Activated CD4-positive, alpha-beta T cell treated with anti-CD3 and anti-CD28 coated beads, Interleukin-10, Interleukin-2, amounts not matched to agents 100 ng/mL and 50 ng/mL, durations not matched to agents 16 hours and 8 hours (primary cell): ENCODE results near the gene YPEL2.
"Not testable (repeated sequence)": the region's sequence is repeated elsewhere in the genome, so short reads cannot be mapped to it uniquely, and the experiment has no call there.

Experiments used
- DNase-seq: peaks from one replicate; pipeline ENCODE4 v3.0.0-alpha.2; 2020

YPEL2 gene

DNA sequence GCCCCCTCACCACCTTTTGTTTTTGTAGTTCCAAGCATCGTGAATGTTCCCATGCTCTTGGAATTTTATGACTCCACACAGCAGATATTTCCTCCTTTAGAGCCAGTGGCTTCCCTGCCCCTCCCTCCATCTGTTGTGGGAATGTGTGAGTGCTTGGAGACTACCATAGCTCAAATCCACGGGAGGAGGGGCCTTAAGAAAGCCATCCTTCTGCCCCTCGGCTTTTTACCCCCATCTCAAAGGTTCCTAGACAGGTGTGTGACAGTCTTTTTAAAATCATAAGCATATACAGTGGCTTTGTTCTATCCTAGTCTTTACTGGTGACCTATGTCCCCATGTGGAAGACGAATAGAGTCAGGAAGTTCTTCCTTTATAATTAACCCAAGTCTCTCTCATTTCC is 47.2 kb downstream of the YPEL2 start:
- DNase-seq = no peak

DNA sequence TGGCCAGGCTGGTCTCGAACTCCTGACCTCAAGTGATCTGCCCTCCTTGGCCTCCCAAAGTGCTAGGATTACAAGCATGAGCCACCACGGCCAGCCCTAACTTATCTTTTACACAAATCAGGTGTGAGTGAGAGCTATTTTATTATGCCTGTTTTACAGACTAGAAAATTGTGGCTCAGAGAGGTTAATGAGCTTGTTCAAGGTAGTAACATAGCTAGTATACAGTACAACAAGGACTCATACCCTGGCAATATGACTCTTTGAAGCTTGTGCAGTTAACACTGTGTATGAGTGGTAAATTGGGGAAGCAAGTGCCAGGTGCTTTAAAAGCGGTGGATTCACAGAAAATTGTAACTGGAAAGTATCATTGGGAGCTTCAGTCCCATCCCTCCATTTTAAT is 49.0 kb downstream of the YPEL2 start:
- no peak for DNase-seq

DNA sequence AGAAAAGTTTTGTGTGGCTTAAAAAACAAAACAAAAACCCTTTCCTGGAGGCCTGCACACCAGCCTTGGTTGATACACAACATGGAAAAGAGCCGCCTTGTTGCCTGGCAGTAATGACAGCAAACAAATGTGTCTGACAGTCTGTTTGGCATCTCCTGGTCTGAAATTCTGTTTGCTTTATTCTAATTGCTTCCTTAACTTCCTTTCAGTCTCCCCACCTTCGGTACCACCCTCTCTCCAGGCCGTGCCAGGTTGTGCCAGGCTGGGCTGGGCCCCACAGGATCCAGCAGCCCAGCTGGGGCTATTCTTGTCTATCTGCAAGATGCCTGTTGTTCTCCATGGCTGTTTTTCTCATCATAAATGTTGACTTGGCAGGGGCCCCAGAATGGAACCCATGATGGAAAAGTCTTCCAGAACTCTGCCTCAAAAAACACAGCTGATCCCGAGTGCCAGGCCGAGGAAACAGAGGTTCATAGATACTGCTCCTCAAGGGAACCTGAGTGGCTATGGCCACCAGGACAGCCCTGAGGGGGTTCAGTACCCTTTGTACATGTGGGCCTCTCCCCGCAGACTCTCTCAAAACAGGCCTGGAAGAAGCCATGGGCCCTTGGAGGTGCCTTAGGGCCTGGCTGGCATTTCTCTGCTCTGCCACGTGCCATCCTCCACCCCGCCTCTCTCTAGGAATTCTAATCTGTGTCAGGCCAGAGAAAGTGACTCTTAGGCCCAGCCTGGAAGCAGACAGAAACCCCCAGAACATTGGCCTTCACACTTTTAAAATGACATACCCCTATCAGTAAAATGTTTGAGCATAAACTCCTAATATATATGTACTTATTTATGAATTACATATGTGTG is 50.5 kb downstream of the YPEL2 start:
- no peak for DNase-seq

DNA sequence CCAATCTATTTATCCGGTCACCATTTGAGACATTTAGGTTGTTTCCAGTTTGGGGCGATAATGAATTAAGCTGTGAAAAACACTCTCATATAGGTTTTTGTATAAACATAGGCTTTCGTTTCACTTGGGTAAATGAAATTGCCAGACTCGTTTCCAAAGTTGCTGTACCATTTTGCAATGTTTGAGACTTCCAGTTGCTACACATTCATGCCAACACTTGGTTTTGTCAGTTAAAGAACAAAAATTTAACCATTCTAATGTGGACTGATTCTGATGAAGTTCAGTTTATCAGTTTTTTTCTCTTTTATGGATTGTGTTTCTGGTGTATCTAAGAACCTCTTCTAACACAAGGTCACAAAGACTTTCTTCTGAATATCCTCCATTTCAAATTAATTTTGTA is 52.4 kb downstream of the YPEL2 start:
- no peak for DNase-seq

DNA sequence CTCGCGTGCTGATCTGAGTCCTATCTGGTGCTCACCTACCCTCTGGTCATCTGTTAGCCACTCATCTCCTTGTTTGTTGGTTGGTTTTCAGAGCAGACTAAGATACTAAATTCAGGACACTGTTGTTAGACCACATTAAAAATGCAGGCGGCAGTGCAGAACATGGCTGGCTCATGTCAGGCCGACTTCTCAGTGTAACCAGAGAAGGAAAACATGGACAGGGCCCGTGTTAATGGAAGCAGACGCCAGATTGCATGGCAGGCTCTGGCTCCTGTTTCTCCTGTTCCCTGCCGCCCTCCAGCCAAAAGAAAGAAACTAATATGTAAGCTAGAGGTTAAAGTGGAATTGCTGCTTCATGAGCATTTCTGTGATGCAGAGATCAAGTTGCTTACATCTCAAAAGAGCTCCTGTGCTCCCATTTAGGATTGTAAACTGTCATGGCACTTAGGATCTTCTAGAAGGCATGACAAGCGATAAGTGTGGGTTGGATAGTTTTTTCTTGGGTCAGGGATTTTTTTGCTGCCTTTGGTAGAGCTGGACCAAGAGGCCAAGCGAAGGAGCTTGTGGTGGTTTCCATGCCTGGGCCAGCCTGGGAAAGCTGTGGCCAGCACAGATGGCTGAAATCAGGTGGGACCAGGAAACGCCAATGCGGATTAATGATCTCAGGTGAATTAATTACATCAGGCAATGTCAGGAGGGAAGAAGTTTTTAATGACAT is 56.1 kb downstream of the YPEL2 start:
- no peak for DNase-seq

DNA sequence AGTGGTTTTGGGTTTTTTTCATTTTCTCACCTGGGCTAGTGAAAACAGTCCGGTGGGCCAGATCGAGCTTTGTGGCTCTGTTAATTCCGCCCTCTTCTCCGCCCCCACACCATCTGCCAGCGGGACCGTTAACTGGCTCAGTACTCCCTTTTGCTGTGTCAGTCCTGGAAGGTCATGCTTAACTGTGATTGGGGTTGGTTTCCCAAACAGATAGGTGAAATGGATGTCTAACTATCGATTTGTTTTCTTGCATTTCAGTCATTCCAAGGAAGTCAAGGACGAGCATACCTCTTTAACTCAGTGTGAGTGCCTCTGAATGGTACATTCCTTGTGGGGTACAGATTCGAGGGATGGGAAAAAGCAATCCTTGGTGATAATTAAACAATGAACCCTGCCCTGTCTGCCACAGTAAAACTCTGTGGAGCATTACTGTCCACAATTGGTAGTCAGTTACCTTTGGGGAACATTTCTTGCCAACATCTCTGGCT is 56.7 kb downstream of the YPEL2 start:
- DNase-seq = no peak

DNA sequence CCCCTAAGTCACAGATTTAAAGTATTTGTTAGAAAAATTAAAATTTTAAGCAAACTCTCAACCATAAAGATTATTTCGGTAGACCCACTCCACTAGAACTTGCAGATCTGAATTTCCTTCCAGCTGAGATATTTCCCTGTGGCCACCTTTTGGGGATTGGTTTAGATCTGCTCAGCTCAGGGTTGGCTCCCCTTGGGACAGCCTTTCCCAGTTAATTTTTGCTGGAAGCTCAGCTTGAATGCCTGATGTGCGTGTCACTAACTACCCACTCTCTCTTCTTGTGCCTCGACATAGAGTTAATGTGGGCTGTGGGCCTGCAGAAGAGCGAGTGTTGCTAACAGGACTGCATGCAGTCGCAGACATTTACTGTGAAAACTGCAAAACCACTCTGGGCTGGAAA is 57.6 kb downstream of the YPEL2 start:
- no peak for DNase-seq

DNA sequence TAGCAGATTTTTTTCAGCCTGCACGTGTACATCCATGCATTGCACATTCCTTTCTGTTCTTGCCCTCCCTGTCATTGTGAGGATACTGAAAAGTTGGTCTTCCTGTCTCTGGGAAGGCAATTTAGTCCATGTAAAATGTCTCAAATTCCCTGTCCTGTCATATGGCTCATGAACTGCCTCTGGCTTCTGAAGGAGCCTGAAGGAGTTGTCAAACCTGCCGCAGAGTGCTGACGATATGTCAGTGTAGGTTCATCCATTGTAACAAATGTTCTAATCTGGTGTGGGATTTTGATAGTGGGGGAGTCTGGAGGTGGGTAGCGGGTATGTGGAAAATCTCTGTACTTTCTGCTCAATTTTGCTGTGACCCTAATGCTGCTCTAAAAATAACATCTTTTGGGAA is 59.6 kb downstream of the YPEL2 start:
- no peak for DNase-seq

DNA sequence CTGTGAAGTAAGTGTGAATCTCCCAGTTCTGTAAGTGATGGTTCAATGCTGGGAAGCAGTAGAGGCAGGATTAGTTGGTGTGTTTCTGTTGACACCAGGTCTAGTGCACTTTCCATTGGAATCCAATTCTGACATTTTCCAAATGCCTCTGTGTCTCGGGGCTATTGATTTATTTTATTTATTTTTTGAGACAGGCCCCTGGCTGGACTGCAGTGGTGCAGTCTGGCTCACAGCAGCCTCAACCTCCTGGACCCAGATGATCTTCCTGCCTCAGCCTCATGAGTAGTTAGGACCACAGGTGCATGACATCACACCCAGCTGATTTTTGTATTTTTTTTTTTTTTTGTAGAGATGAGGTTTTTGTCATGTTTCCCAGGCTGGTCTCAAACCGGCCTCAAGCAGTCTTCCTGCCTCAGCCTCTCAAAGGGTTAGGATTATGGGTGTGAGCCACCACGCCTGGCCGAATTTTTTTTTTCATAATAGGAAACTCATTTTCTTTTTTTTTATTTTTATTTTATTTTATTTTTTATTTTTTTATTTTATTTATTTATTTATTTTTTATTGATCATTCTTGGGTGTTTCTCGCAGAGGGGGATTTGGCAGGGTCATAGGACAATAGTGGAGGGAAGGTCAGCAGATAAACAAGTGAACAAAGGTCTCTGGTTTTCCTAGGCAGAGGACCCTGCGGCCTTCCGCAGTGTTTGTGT is 61.7 kb downstream of the YPEL2 start:
- no peak for DNase-seq

DNA sequence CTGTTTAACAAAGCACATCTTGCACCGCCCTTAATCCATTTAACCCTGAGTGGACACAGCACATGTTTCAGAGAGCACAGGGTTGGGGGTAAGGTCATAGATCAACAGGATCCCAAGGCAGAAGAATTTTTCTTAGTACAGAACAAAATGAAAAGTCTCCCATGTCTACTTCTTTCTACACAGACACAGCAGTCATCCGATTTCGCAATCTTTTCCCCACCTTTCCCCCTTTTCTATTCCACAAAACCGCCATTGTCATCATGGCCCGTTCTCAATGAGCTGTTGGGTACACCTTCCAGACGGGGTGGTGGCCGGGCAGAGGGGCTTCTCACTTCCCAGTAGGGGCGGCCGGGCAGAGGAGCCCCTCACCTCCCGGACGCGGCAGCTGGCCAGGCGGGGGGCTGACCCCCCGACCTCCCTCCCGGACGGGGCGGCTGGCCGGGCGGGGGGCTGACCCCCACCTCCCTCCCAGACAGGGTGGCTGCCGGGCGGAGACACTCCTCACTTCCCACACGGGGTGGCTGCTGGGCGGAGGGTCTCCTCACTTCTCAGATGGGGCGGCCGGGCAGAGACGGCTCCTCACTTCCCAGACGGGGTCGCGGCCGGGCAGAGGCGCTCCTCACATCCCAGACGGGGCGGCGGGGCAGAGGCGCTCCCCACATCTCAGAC is 62.4 kb downstream of the YPEL2 start:
- DNase-seq = not testable (repeated sequence)

DNA sequence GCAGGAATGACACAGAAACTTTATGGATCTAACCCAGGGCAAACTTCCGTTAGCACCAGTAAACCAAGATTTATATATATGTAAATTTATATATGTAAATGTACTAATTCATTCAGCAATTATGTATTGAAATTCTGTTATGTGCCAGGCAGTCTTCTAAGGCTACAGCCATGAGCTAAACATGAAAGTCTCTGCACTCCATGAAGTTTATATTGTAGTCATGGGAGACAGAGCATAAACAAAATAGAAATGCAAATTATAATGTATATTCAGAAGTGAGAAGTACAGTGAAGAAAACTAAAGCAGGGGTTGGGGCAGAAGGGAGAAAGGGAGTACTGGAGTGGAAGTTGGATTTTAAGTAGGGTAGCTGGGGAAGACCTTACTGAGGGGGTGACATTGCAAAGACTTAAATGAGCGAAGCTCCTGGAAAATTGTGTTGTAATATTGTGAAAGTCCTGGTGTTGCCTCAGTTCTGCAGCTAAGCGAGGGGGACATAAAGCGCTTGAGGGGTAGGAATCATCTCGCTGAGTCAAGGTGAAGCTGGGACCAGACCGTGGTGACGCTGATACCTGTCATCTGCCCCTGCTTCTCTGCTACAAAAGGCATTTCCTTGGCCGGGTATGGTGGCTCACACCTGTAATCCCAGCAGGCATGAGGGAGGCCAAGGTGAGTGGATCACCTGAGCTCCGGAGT is 64.8 kb downstream of the YPEL2 start:
- no peak for DNase-seq

DNA sequence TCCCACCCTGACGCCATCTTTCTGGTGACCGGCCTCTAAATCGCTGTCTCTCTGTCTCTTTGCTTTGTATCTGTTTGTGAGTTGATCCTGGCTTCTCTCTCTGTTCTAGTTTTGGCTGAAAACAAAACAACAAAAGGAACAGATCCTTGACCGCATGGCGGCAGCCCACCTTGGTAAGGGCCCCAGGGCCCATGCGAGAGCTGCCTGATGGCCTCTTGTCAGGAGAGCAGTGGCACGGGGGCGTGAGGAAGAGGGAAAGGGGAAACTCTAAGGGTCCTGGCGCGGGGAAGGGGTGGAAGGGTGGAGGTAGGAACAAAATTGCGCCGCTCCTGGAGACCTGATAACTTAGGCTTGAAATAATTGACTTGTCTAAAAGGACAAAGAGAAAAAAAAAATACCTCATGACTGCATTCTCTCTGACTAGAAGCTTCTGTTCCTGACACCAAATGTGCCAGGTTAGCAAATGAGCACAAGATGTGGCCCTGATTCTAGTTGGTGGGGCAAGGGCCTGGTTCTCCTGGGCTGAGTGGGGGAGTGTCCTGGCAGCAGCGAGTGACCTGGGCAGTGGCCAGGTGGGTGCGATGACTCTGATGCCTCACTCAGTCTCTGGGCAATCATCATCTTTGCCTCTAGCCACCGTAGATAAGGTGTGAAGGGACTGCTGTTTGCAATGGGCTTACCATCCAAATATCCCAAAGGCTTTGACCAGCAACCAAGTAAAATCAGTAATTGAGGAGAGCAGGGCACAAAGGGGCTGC is 66.0 kb downstream of the YPEL2 start:
- DNase-seq = no peak

DNA sequence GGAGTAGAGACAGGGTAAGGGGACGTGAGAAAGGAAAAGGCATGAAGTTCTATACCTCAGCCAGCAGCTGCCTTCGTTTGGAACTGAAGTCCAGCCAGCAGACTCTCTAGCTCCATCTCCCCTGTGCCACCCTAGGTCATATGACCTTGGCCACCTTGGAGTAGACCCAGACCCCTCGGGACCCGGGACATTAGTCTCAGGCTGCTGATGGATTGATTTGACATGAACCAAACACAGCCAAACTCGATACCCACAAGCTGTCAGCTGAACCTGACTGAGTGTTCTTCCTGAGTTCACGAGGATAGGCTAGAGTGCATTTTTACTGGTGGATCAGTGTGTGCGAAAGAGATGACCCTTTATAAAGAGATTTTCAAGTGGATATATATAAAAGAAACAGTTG is 68.5 kb downstream of the YPEL2 start:
- no peak for DNase-seq

DNA sequence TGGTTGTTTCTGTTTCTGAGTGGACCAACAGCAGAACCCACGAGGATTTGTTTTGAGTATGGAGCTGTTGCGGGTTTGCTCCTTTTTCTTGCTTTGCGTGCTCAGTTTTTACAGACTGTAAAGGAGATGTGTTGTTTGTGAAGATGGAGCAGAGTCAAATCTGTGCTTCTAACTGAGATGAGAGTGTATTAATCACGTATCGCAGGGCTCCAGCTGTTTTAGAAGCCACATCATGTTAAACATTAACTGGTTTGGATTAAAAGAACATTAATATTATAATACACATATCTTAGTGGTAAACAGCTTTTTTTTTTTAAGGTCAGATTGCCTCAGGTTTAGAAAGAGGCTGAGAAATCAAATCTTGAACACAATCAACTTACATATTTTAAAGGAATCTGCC is 69.4 kb downstream of the YPEL2 start:
- no peak for DNase-seq

DNA sequence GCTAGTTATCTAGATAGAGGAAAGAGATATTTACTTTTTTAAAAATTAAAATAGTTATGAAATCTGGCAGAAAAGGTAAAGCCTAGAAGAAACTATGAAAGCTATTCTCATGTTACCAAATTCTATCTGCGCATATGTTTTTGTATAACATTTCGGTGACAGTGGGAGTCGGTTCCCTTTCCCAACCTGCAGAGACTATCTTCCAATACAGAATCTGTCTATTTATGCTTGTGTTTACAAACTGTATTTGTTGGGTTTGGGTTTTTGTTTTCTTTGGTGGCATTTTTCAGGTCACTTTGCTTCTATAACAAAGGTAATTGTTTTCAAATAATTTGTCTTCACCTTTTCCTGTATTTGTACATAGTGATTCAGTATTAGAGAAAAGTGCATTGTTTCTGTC is 69.8 kb downstream of the YPEL2 start:
- no peak for DNase-seq

DNA sequence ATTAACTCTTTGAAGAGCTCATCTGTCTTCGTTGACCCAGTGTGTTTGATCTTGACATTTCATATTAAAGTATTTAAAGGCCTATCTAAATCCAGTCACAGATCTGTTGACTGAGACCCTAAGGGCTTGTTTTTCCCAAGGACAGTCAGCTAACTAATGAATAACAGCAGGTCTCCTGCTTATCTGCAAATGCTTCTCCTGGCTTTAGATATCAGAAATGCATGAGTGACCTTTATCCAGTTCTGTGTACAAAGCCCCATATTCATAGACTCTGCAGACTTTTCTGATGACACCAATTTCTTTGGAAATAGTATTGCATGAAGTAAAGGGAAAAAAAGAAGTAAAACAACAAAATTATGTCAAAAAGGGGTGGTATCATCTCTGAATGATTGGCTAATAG is 70.3 kb downstream of the YPEL2 start:
- DNase-seq = no peak

DNA sequence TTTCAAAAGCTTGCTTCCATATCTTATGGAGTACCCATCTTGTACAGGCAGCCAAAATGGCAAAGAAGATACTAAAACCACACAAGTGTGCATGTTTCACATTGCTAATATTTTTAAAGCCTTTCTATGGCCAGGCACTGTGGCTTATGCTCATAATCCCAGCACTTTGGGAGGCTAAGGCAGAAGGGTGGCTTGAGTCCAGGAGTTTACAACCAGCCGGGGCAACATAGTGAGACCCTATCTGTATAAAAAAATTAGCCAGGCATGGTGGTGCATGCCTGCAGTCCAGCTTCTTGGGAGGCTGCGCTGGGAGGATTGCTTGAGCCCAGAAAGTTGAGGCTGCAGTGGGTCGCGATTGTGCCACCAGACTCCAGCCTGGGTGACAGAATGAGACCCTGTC is 71.3 kb downstream of the YPEL2 start:
- no peak for DNase-seq

DNA sequence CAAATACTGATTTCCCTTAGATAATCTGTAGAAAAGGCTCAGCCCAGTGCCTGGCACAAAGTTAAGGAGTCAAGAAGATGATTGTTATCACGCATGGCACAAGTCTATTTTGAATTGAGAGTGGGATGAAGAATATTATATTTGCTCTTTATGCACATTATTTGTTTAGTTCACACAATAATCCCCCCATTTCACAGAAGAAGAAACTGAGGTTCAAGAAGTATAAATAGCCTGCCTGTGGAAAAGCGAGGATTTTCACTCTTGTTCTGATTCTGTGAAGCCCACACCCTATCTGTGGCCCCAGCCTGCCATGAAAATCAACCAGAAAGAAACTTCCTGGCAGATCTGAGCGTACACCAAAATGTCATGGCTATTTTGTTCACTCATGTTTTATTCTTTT is 73.0 kb downstream of the YPEL2 start:
- DNase-seq = no peak

DNA sequence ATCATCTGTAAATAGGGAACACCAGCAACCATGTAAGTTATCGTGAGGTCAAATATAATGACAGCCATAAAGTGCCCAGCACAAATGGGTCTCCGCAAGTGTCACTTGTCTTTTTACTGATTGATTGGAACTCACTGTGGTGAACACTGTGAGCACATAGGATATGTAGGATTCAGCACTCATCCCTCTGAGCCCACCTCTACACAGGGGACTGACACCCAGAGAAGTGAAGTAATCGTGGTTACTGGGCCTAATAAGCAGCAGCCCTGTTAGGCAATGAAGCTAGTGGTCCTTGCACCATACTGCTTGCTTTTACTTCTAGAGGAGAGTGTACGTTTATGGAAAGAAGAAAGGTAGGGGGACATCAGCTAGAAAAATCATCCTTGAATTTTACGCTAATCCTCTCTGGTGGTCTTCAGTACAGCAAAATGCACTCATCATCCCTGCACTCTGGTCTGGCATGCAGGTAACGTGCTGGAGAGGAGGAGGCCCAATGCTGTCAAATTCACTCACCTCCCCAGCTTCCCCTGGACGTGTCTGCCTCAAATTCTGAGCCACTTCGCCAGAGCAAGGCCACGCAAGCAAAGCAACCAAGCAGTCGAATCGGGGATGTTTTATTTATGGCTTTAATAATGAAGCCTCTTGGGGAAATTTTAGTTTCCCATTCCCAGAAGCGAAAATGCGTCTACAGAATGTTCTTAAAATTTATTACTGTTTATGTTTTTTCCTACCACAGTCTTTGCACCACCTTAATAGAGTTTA is 74.7 kb downstream of the YPEL2 start:
- no peak for DNase-seq

DNA sequence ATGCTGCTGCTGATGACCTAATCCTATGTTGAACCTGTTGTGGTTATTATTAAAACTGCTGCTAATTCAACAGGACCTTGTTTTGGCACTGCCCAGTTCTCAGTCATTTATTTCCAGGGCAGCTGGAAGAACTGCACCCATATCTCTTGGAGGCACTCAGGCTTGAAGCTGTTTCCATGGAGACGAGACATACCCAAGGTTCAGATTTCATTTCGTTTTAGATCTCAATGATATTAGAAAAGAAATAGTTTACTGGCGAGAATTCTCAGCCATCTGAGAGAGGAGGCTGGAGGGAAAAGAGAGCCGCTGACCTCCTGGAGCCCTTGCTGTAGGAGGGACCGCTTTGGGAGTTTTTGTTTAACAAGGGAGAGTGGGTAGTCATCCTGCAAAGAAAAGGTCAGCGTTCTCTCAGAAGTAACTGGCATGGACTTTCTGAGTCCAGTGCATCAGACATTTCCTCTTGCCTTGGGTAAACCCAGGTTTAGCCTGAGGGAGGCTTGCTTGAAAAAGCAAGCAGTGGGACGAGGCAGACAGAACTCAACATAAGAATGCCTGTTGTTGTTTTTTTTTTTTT is 75.4 kb downstream of the YPEL2 start:
- DNase-seq = no peak
